ENCODE measurements around the gene RAB7A. TPM values are rescaled to one million over a fixed set of nuclear protein-coding genes. Genes with fewer than 3 reads are reported as not detected.
A peak's percentile ranks its signal among the peaks of the same experiment; 100 is the strongest.

The RAB7A gene
- total and polyA plus RNA-seq, 10 of the 15 experiments (the other 5 are each of a cell fraction or from before 2014, with no cell fraction given), result 40.3 to 212 (median 160) TPM

DNA sequence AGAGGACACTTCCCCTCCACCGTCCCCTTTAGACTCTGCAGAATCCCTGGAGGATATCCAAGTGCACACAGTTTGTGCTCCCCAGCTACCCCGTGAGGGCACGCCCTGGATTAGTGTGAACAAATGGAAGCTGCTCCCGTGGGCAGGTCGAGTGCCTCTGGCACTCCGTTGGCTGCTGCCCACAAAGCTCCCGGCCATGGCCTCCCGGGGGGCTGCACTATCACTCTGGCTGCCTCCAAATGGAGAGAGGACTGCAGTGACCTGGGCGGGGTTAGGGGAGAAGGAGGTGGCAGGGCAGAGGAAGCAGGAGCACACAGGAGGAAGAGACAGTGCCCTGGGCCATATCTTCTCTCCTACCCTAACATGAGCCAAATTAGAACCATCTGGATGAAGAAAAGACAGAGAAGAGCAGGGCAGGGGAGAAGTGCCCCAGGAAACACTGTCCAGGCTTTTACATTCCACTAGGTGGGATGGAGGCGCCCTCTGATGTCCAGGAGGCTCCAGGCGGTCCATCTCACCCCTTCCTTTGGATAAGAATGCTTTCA is 124.0 kb downstream of the RAB7A start:
- Histone ChIP-seq H2AFZ (ENCODE audit: control insufficient read depth, low read depth, low read length) (no peak overlapping the region), H3K27ac (ENCODE audit: control insufficient read depth, insufficient read depth) (no peak overlapping the region), H3K36me3 (ENCODE audit: control insufficient read depth in 2 of 2, insufficient read depth in 2 of 2, low read length in 1 of 2) (no peaks in the 10 kb centered on the region), H3K79me2 (ENCODE audit: control insufficient read depth, insufficient read depth, low read length) (no peaks in the 10 kb centered on the region), H4K20me1 (ENCODE audit: control insufficient read depth, insufficient read depth) (no peaks in the 10 kb centered on the region), H3K27me3 (replicated peaks in 1 of 2; ENCODE audit: control insufficient read depth in 2 of 2, insufficient read depth in 2 of 2, low read length in 1 of 2) (no peaks in the 10 kb centered on the region), H3K4me3 (no peak overlapping the region), H3K9me3 (replicated peaks; ENCODE audit: control insufficient read depth, insufficient read depth, low read length) (peaks cover 9% of the 10 kb centered on the region; the same call in 2 of the 3 replicates), H3K4me2 (ENCODE audit: control insufficient read depth, insufficient read depth) (no peak overlapping the region), H3K4me1 (ENCODE audit: control insufficient read depth, insufficient read depth, low read length) (peaks cover 4% of the 10 kb centered on the region), H3K9ac (ENCODE audit: control insufficient read depth, insufficient read depth, low read length) (no peak overlapping the region)
- in situ Hi-C loops (cut with MboI), result no loop called here
- 33% methylated on average over 11 of the region's 11 CpGs for WGBS (ENCODE audit: insufficient coverage, insufficient replicate concordance, low lambda C conversion rate, missing lambda C conversion rate)
- POLR2A ChIA-PET, result no interaction called here
- no TSS peak for BruUV-seq (replicated peaks)
- TF ChIP-seq, protein P1, sequence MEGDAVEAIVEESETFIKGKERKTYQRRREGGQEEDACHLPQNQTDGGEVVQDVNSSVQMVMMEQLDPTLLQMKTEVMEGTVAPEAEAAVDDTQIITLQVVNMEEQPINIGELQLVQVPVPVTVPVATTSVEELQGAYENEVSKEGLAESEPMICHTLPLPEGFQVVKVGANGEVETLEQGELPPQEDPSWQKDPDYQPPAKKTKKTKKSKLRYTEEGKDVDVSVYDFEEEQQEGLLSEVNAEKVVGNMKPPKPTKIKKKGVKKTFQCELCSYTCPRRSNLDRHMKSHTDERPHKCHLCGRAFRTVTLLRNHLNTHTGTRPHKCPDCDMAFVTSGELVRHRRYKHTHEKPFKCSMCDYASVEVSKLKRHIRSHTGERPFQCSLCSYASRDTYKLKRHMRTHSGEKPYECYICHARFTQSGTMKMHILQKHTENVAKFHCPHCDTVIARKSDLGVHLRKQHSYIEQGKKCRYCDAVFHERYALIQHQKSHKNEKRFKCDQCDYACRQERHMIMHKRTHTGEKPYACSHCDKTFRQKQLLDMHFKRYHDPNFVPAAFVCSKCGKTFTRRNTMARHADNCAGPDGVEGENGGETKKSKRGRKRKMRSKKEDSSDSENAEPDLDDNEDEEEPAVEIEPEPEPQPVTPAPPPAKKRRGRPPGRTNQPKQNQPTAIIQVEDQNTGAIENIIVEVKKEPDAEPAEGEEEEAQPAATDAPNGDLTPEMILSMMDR (IDR thresholded peaks at IDR 0.05 in 2 of 3, conservative IDR thresholded peaks at IDR 0.05 in 1 of 3; ENCODE audit: control insufficient read depth in 2 of 3, extremely low read depth in 1 of 3, insufficient read depth in 1 of 3, low read depth in 3 of 3, low read length in 3 of 3), result peak in 1 of 3 experiments; percentile 12; a peak in 1 of 6 replicates
- no peak for TF ChIP-seq RB1 (IDR thresholded peaks at IDR 0.05; ENCODE audit: borderline replicate concordance)
- FAIRE-seq (no peak), DNase-seq (ENCODE audit: low read depth, low spot score) (no peak), ATAC-seq (no peak)
- RAD21 ChIA-PET (ENCODE audit: unreplicated experiment), result no interaction called here
- CTCF ChIA-PET, result no interaction called here
- intact Hi-C loops (cut with micrococcal nuclease; ENCODE audit: unreplicated experiment), result no loop called here
- SMC1A ChIA-PET (ENCODE audit: uncharacterized antibody, unreplicated experiment), result no interaction called here

DNA sequence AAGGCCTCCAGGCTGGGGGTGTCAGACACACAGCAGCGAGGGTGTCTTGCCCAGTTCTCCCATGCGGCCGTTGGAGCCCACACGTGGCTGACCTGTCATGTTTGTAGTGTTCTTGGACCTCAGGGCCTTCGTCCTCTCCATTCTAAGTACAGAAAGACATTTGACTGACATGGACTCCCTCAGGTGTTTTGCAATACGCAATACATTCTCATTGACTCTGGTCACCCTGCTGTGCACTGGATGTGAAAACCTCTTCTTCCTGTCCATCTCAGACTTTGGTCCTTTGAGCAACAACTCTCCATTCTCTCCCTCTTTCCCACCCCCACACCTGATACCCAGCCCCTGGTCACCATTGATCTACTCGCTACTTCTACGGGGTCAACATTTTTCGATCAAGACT is 124.6 kb downstream of the RAB7A start:
- ChIA-PET RAD21 (ENCODE audit: unreplicated experiment) (no interaction called here), POLR2A (no interaction called here), CTCF (no interaction called here), SMC1A (ENCODE audit: uncharacterized antibody, unreplicated experiment) (no interaction called here)
- no TSS peak for BruUV-seq (replicated peaks)
- H3K79me2 ChIP-seq (ENCODE audit: control insufficient read depth, insufficient read depth, low read length), result no peaks in the 10 kb centered on the region
- H3K9me3 ChIP-seq (replicated peaks; ENCODE audit: control insufficient read depth, insufficient read depth, low read length), result peaks cover 9% of the 10 kb centered on the region; the same call in 2 of the 3 replicates
- no peak for FAIRE-seq
- DNase-seq (ENCODE audit: low read depth, low spot score), result no peak
- intact Hi-C loops (cut with micrococcal nuclease; ENCODE audit: unreplicated experiment), result no loop called here
- no peak overlapping the region for H3K9ac ChIP-seq (ENCODE audit: control insufficient read depth, insufficient read depth, low read length)
- no peak overlapping the region for H3K4me3 ChIP-seq
- no peak overlapping the region for H2AFZ ChIP-seq (ENCODE audit: control insufficient read depth, low read depth, low read length)
- H3K27ac ChIP-seq (ENCODE audit: control insufficient read depth, insufficient read depth), result no peak overlapping the region
- peaks cover 4% of the 10 kb centered on the region for H3K4me1 ChIP-seq (ENCODE audit: control insufficient read depth, insufficient read depth, low read length)
- 77% methylated on average over 9 of the region's 9 CpGs for WGBS (ENCODE audit: insufficient coverage, insufficient replicate concordance, low lambda C conversion rate, missing lambda C conversion rate)
- no peak for ATAC-seq
- no peaks in the 10 kb centered on the region for H3K27me3 ChIP-seq (replicated peaks in 1 of 2; ENCODE audit: control insufficient read depth in 2 of 2, insufficient read depth in 2 of 2, low read length in 1 of 2)
- H3K4me2 ChIP-seq (ENCODE audit: control insufficient read depth, insufficient read depth), result no peak overlapping the region
- H3K36me3 ChIP-seq (ENCODE audit: control insufficient read depth in 2 of 2, insufficient read depth in 2 of 2, low read length in 1 of 2), result no peaks in the 10 kb centered on the region
- no peaks in the 10 kb centered on the region for H4K20me1 ChIP-seq (ENCODE audit: control insufficient read depth, insufficient read depth)
- in situ Hi-C loops (cut with MboI), result no loop called here
- TF ChIP-seq, protein P2, sequence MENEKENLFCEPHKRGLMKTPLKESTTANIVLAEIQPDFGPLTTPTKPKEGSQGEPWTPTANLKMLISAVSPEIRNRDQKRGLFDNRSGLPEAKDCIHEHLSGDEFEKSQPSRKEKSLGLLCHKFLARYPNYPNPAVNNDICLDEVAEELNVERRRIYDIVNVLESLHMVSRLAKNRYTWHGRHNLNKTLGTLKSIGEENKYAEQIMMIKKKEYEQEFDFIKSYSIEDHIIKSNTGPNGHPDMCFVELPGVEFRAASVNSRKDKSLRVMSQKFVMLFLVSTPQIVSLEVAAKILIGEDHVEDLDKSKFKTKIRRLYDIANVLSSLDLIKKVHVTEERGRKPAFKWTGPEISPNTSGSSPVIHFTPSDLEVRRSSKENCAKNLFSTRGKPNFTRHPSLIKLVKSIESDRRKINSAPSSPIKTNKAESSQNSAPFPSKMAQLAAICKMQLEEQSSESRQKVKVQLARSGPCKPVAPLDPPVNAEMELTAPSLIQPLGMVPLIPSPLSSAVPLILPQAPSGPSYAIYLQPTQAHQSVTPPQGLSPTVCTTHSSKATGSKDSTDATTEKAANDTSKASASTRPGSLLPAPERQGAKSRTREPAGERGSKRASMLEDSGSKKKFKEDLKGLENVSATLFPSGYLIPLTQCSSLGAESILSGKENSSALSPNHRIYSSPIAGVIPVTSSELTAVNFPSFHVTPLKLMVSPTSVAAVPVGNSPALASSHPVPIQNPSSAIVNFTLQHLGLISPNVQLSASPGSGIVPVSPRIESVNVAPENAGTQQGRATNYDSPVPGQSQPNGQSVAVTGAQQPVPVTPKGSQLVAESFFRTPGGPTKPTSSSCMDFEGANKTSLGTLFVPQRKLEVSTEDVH (IDR thresholded peaks at IDR 0.05; ENCODE audit: low read depth, partially characterized antibody), result no peak
- TF ChIP-seq NR2C2 (IDR thresholded peaks at IDR 0.05; ENCODE audit: borderline replicate concordance, control insufficient read depth, insufficient read length, low read depth) (no peak), KDM1A (IDR thresholded peaks at IDR 0.05; ENCODE audit: borderline replicate concordance) (no peak), MYB (IDR thresholded peaks at IDR 0.05; ENCODE audit: borderline replicate concordance, low read depth, low read length) (no peak), JUND (IDR thresholded peaks at IDR 0.05; ENCODE audit: low read depth, low read length) (no peak), RBBP5 (conservative IDR thresholded peaks at IDR 0.05) (no peak), SREBF2 (IDR thresholded peaks at IDR 0.05; ENCODE audit: low read length) (no peak), NR2F1 (conservative IDR thresholded peaks at IDR 0.05) (no peak), SRF (IDR thresholded peaks at IDR 0.05; ENCODE audit: low read depth in 2 of 2, low read length in 2 of 2) (no peak), TCF12 (IDR thresholded peaks at IDR 0.05; ENCODE audit: low read depth, low read length) (no peak)
- TF ChIP-seq, protein P3, sequence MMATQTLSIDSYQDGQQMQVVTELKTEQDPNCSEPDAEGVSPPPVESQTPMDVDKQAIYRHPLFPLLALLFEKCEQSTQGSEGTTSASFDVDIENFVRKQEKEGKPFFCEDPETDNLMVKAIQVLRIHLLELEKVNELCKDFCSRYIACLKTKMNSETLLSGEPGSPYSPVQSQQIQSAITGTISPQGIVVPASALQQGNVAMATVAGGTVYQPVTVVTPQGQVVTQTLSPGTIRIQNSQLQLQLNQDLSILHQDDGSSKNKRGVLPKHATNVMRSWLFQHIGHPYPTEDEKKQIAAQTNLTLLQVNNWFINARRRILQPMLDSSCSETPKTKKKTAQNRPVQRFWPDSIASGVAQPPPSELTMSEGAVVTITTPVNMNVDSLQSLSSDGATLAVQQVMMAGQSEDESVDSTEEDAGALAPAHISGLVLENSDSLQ (IDR thresholded peaks at IDR 0.05), result no peak

Data from GM12878 (cell line).